ENCODE results near the gene PIK3R5.
A peak's percentile ranks its signal among the peaks of the same experiment; 100 is the strongest.

PIK3R5 gene, protein sequence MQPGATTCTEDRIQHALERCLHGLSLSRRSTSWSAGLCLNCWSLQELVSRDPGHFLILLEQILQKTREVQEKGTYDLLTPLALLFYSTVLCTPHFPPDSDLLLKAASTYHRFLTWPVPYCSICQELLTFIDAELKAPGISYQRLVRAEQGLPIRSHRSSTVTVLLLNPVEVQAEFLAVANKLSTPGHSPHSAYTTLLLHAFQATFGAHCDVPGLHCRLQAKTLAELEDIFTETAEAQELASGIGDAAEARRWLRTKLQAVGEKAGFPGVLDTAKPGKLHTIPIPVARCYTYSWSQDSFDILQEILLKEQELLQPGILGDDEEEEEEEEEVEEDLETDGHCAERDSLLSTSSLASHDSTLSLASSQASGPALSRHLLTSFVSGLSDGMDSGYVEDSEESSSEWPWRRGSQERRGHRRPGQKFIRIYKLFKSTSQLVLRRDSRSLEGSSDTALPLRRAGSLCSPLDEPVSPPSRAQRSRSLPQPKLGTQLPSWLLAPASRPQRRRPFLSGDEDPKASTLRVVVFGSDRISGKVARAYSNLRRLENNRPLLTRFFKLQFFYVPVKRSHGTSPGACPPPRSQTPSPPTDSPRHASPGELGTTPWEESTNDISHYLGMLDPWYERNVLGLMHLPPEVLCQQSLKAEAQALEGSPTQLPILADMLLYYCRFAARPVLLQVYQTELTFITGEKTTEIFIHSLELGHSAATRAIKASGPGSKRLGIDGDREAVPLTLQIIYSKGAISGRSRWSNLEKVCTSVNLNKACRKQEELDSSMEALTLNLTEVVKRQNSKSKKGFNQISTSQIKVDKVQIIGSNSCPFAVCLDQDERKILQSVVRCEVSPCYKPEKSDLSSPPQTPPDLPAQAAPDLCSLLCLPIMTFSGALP

GRCh38 chr17:8965394-8966168 lies at the start of gene PIK3R5:
PIK3R5 (minus strand) TSS chr17:8965707; CDS start chr17:8911494, 54,213 bp downstream.
- H3K27ac ChIP-seq (ENCODE audit: low read length): no peak within 1 kb of the TSS
- peak; percentile 45 for DNase-seq (ENCODE audit: low read depth, low spot score)
- H3K36me3 ChIP-seq (ENCODE audit: control insufficient read depth, insufficient read depth, low read length): no peaks in the 10 kb centered on the region
- H3K4me3 ChIP-seq (ENCODE audit: low read length): peak within 1 kb of the TSS; percentile 89; the same call in 1 of the 2 replicates
- H3K9me3 ChIP-seq (ENCODE audit: control insufficient read depth, insufficient read depth, low read length): no peaks in the 10 kb centered on the region
- no CpG with 5 or more reads among the region's 72 CpGs for WGBS (ENCODE audit: insufficient coverage, insufficient read length)
- peaks cover 6% of the 10 kb centered on the region; the same call in 1 of the 2 replicates for H3K27me3 ChIP-seq (ENCODE audit: control insufficient read depth, insufficient read depth, low read length)
- peaks cover 3% of the 10 kb centered on the region; the same call in 1 of the 2 replicates for H3K4me1 ChIP-seq (ENCODE audit: control insufficient read depth, insufficient read depth, low read length)

GRCh38 chr17:9011001-9011400 lies 45.5 kb upstream of the PIK3R5 start:
- no peaks in the 10 kb centered on the region for H3K9me3 ChIP-seq (ENCODE audit: control insufficient read depth, insufficient read depth, low read length)
- no peak for DNase-seq (ENCODE audit: low read depth, low spot score)
- no peaks in the 10 kb centered on the region for H3K36me3 ChIP-seq (ENCODE audit: control insufficient read depth, insufficient read depth, low read length)
- H3K4me3 ChIP-seq (ENCODE audit: low read length): no peak overlapping the region
- peaks cover 10% of the 10 kb centered on the region for H3K27me3 ChIP-seq (ENCODE audit: control insufficient read depth, insufficient read depth, low read length)
- WGBS (ENCODE audit: insufficient coverage, insufficient read length): no CpG with 5 or more reads among the region's 7 CpGs
- H3K27ac ChIP-seq (ENCODE audit: low read length): no peak overlapping the region
- no peaks in the 10 kb centered on the region for H3K4me1 ChIP-seq (ENCODE audit: control insufficient read depth, insufficient read depth, low read length)

- Histone ChIP-seq H3K4me1 (ENCODE audit: control insufficient read depth, insufficient read depth, low read length) (no peaks in the 10 kb centered on the region), H3K27me3 (ENCODE audit: control insufficient read depth, insufficient read depth, low read length) (peaks cover 21% of the 10 kb centered on the region), H3K36me3 (ENCODE audit: control insufficient read depth, insufficient read depth, low read length) (no peaks in the 10 kb centered on the region), H3K4me3 (ENCODE audit: low read length) (no peak overlapping the region), H3K27ac (ENCODE audit: low read length) (no peak overlapping the region), H3K9me3 (ENCODE audit: control insufficient read depth, insufficient read depth, low read length) (no peaks in the 10 kb centered on the region)
- no peak for DNase-seq (ENCODE audit: low read depth, low spot score)
- no CpG with 5 or more reads among the region's 6 CpGs for WGBS (ENCODE audit: insufficient coverage, insufficient read length)
These were observed 44.2 kb upstream of the PIK3R5 start for GRCh38 chr17:9009737-9010136.

- no peak overlapping the region for H3K4me3 ChIP-seq (ENCODE audit: low read length)
- no peak for DNase-seq (ENCODE audit: low read depth, low spot score)
- H3K9me3 ChIP-seq (ENCODE audit: control insufficient read depth, insufficient read depth, low read length): no peaks in the 10 kb centered on the region
- H3K27me3 ChIP-seq (ENCODE audit: control insufficient read depth, insufficient read depth, low read length): peaks cover 25% of the 10 kb centered on the region
- H3K4me1 ChIP-seq (ENCODE audit: control insufficient read depth, insufficient read depth, low read length): no peaks in the 10 kb centered on the region
- WGBS (ENCODE audit: insufficient coverage, insufficient read length): no CpG with 5 or more reads among the region's 4 CpGs
- H3K27ac ChIP-seq (ENCODE audit: low read length): no peak overlapping the region
- H3K36me3 ChIP-seq (ENCODE audit: control insufficient read depth, insufficient read depth, low read length): no peaks in the 10 kb centered on the region
These were observed 43.6 kb upstream of the PIK3R5 start for GRCh38 chr17:9009096-9009495.

GRCh38 chr17:9007052-9007714 lies 41.7 kb upstream of the PIK3R5 start:
- Histone ChIP-seq H3K27ac (ENCODE audit: low read length) (no peak overlapping the region), H3K27me3 (ENCODE audit: control insufficient read depth, insufficient read depth, low read length) (peaks cover 41% of the 10 kb centered on the region), H3K9me3 (ENCODE audit: control insufficient read depth, insufficient read depth, low read length) (no peaks in the 10 kb centered on the region), H3K36me3 (ENCODE audit: control insufficient read depth, insufficient read depth, low read length) (no peaks in the 10 kb centered on the region; the same call in 1 of the 2 replicates), H3K4me1 (ENCODE audit: control insufficient read depth, insufficient read depth, low read length) (no peaks in the 10 kb centered on the region), H3K4me3 (ENCODE audit: low read length) (no peak overlapping the region)
- DNase-seq (ENCODE audit: low read depth, low spot score): no peak
- no CpG with 5 or more reads among the region's 2 CpGs for WGBS (ENCODE audit: insufficient coverage, insufficient read length)

DNA sequence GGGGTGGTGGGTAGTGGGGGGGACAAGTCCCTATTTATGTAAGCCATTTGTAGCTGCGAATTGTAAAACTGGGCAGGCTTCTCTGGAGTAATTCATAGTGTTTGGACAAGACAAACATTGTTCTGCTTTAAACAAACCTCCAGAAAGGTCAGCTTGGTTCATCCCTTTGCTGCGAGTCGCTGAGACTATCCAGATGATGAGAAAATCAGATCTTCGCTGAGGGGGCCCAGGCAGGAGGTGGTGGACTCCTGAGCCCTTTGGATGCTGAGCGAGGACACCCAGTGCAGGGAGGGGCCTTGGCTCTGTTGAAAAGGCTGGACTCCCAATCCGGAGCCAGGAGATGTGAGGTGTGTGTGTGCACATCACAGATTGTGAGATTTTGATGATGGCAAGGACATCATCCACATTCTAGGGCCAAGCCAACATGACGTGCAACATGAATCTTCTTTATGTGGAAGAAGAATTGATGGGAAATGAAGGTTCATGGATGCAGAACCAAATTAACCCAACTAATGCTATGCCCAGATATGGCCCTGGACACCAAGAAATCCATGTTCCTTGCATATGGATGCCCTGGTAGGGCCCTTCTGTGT lies 40.8 kb upstream of the PIK3R5 start:
- Histone ChIP-seq H3K27ac (ENCODE audit: low read length) (no peak overlapping the region), H3K27me3 (ENCODE audit: control insufficient read depth, insufficient read depth, low read length) (peaks cover 50% of the 10 kb centered on the region), H3K36me3 (ENCODE audit: control insufficient read depth, insufficient read depth, low read length) (no peaks in the 10 kb centered on the region; the same call in 1 of the 2 replicates), H3K4me3 (ENCODE audit: low read length) (no peak overlapping the region), H3K4me1 (ENCODE audit: control insufficient read depth, insufficient read depth, low read length) (no peaks in the 10 kb centered on the region), H3K9me3 (ENCODE audit: control insufficient read depth, insufficient read depth, low read length) (no peaks in the 10 kb centered on the region)
- WGBS (ENCODE audit: insufficient coverage, insufficient read length): no CpG with 5 or more reads among the region's 7 CpGs
- DNase-seq (ENCODE audit: low read depth, low spot score): no peak

- Histone ChIP-seq H3K27me3 (ENCODE audit: control insufficient read depth, insufficient read depth, low read length) (peaks cover 48% of the 10 kb centered on the region), H3K9me3 (ENCODE audit: control insufficient read depth, insufficient read depth, low read length) (no peaks in the 10 kb centered on the region), H3K36me3 (ENCODE audit: control insufficient read depth, insufficient read depth, low read length) (no peaks in the 10 kb centered on the region; the same call in 1 of the 2 replicates), H3K4me1 (ENCODE audit: control insufficient read depth, insufficient read depth, low read length) (no peaks in the 10 kb centered on the region), H3K4me3 (ENCODE audit: low read length) (no peak overlapping the region; the same call in 1 of the 2 replicates), H3K27ac (ENCODE audit: low read length) (no peak overlapping the region)
- DNase-seq (ENCODE audit: low read depth, low spot score): no peak
- no CpG with 5 or more reads among the region's 6 CpGs for WGBS (ENCODE audit: insufficient coverage, insufficient read length)
These were observed 39.4 kb upstream of the PIK3R5 start for GRCh38 chr17:9004961-9005285.

- WGBS (ENCODE audit: insufficient coverage, insufficient read length): no CpG with 5 or more reads among the region's 58 CpGs
- H3K4me1 ChIP-seq (ENCODE audit: control insufficient read depth, insufficient read depth, low read length): no peaks in the 10 kb centered on the region
- no peak overlapping the region for H3K27ac ChIP-seq (ENCODE audit: low read length)
- H3K4me3 ChIP-seq (ENCODE audit: low read length): peak overlapping the region; percentile 2; the same call in 1 of the 2 replicates
- DNase-seq (ENCODE audit: low read depth, low spot score): no peak
- no peaks in the 10 kb centered on the region; the same call in 1 of the 2 replicates for H3K36me3 ChIP-seq (ENCODE audit: control insufficient read depth, insufficient read depth, low read length)
- H3K27me3 ChIP-seq (ENCODE audit: control insufficient read depth, insufficient read depth, low read length): peaks cover 48% of the 10 kb centered on the region
- no peaks in the 10 kb centered on the region for H3K9me3 ChIP-seq (ENCODE audit: control insufficient read depth, insufficient read depth, low read length)
These were observed 38.8 kb upstream of the PIK3R5 start for GRCh38 chr17:9004132-9004960.

All from iPS DF 6.9 (cell line).